ENCODE data around the gene ZNF618. TPM values are rescaled to one million over a fixed set of nuclear protein-coding genes. Genes with fewer than 3 reads are reported as not detected.

ZNF618 gene
- total RNA-seq, 2 donors from 2014 or later = 4.6 to 11.3 TPM

DNA sequence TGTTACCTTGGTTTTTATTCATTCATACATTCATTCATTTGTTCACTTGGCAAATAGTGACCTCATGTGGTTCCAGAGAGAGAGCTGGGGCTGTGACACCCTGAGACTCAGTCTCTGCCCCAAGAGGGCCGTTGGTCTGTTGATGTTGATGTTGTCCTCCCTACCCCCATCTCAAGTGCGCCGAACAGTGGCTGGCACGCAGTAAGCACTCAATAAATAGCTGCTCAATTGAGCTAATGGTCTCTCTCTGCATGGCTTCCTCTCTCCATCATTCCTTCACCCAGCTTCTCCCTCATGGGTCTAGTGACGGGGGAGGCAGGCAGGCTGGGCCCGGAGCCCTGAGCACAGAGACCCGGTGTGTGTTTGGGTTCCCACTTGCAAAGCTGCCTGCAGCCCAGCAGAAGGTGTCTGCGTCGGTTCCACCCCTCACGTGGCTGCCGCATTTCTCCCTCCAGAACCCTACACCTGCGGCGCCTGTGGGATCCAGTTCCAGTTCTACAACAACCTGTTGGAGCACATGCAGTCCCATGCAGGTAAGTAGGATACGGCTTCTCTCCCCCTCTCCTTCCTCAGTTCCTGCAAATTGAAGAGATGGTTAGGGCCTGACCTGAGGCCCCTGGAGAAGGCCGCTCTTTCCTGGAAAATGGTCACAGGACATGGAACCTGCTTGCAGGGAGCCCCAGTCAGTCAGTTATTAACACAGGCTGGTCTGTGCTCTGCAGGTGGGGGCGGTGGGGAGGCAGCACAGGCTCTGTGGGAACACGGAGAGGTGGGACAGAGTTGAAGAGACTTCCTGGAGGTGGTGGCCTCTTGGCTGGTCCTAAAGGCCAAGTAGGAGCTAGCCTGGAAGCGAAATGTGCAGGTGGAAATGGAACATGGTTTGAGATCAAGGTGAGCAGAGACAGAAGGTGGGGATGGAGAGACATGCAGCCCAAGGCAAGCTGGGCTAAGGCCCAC is 160.0 kb downstream of the ZNF618 start:
- Histone ChIP-seq H3K27me3 (replicated peaks; ENCODE audit: insufficient read depth) (no peaks in the 10 kb centered on the region), H3K4me1 (replicated peaks) (no peaks in the 10 kb centered on the region), H3K36me3 (no peaks in the 10 kb centered on the region), H3K27ac (no peak overlapping the region), H3K4me3 (no peak overlapping the region), H3K9me3 (no peaks in the 10 kb centered on the region)
- TF ChIP-seq POLR2AphosphoS5 (IDR thresholded peaks at IDR 0.05) (no peak), POLR2A (IDR thresholded peaks at IDR 0.05) (no peak)
- TF ChIP-seq, protein P1, sequence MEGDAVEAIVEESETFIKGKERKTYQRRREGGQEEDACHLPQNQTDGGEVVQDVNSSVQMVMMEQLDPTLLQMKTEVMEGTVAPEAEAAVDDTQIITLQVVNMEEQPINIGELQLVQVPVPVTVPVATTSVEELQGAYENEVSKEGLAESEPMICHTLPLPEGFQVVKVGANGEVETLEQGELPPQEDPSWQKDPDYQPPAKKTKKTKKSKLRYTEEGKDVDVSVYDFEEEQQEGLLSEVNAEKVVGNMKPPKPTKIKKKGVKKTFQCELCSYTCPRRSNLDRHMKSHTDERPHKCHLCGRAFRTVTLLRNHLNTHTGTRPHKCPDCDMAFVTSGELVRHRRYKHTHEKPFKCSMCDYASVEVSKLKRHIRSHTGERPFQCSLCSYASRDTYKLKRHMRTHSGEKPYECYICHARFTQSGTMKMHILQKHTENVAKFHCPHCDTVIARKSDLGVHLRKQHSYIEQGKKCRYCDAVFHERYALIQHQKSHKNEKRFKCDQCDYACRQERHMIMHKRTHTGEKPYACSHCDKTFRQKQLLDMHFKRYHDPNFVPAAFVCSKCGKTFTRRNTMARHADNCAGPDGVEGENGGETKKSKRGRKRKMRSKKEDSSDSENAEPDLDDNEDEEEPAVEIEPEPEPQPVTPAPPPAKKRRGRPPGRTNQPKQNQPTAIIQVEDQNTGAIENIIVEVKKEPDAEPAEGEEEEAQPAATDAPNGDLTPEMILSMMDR (IDR thresholded peaks at IDR 0.05) = no peak
- WGBS = 95% methylated on average over 18 of the region's 18 CpGs
- DNase-seq (ENCODE audit: low spot score) = peak; percentile 3
- intact Hi-C loops (cut with DNase I) = loop anchor here (10.0 kb wide), 1 partner anchor 351 kb away; no protein-coding TSS in a partner anchor

DNA sequence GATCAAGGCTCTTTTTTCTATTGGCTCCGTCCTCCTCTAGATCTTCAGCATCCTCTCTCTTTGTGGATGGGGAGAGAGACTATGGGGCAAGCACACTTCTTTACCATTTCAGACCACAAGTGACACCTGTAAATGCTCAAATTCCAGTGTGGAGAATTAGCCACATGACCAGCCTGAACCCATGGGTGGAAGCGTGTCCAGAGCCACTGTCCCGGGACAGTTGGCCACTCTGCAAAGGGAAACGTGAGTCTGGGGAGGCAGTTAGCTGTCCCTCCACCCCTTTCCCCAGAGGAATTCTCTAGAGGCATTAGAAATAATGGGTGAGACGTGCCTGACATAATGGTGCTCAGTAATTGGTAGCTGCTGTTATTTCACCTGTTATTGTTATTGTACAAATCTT is 161.1 kb downstream of the ZNF618 start:
- Histone ChIP-seq H3K4me3 (no peak overlapping the region), H3K27me3 (replicated peaks; ENCODE audit: insufficient read depth) (no peaks in the 10 kb centered on the region), H3K36me3 (no peaks in the 10 kb centered on the region), H3K27ac (no peak overlapping the region), H3K9me3 (no peaks in the 10 kb centered on the region), H3K4me1 (replicated peaks) (no peaks in the 10 kb centered on the region)
- WGBS = 89% methylated on average over 5 of the region's 5 CpGs
- TF ChIP-seq POLR2A (IDR thresholded peaks at IDR 0.05) (no peak), POLR2AphosphoS5 (IDR thresholded peaks at IDR 0.05) (no peak)
- TF ChIP-seq, protein P1 (IDR thresholded peaks at IDR 0.05) = no peak
- intact Hi-C loops (cut with DNase I) = loop anchor here (10.0 kb wide), 1 partner anchor 352 kb away; no protein-coding TSS in a partner anchor
- peak; percentile 1 for DNase-seq (ENCODE audit: low spot score)

DNA sequence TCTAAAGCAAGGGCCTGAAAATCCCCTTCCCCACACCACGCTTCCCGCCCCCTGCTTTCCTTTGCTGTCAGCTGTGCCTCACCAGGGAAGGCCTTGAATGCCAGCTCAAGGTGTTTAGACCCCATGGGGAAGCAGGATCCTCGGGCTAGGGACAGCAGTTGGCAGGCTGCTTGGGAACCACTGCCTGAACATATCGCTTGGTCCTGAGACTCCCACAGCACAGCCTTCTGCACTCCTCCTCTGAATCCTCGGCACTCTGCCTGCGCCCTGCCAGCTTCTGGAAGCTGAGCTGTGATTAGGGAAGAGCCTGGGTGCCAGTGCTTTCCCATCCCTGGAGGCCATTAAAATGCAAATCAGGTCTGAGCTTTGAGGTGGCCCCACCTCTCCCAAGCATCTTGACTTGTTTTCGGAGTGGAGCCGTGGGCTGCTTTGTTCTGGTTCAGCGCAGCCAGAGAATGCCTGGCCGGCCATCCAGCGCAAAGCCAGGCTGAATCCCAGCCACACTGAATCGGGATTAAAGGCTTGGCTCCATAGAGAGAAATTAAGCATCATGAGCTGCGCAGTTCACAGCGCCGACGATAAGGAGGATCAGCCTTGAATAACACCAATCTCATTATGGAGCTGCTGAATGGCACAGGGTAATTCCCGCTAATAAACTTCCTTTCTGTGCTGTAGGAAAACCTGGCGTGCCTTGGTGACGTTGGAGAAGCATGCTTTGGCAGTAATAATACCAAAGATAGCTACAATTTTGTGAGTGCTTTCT is 162.0 kb downstream of the ZNF618 start:
- Histone ChIP-seq H3K27ac (no peak overlapping the region), H3K27me3 (replicated peaks; ENCODE audit: insufficient read depth) (no peaks in the 10 kb centered on the region), H3K36me3 (no peaks in the 10 kb centered on the region), H3K4me1 (replicated peaks) (no peaks in the 10 kb centered on the region), H3K9me3 (no peaks in the 10 kb centered on the region), H3K4me3 (no peak overlapping the region)
- TF ChIP-seq POLR2A (IDR thresholded peaks at IDR 0.05) (no peak), POLR2AphosphoS5 (IDR thresholded peaks at IDR 0.05) (no peak)
- TF ChIP-seq, protein P1 (IDR thresholded peaks at IDR 0.05) = no peak
- DNase-seq (ENCODE audit: low spot score) = peak; percentile 2
- intact Hi-C loops (cut with DNase I) = loop anchor here (10.0 kb wide), 1 partner anchor 353 kb away; no protein-coding TSS in a partner anchor
- WGBS = 65% methylated on average over 19 of the region's 19 CpGs

DNA sequence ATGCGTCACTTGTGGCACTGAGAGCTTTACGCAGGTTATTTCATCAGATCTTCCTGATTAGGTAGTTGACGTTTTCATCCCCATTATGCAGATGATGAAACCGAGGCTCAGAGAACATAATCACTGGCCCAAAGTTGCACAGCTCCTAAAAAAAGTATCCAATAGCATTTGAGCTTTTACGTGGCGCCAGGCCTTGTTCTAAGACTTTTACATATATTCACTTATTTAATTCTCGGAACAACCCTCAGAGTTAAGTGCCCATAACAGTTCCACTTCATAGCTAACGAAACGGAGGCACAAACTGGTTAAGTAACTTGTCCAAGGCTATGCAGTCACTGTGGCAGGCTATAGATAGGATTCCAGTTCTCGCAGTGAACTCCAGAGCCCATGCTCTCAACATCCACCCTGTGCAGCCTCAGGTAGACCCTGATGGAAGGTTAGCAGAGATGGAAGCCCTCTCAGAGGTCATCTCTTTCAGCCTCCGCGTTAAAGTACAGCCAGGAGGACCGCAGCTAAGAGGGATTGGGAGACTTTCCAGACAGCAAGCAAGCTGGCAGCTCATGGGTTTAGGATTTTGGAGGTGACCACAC is 162.7 kb downstream of the ZNF618 start:
- no peak overlapping the region for H3K4me3 ChIP-seq
- no peaks in the 10 kb centered on the region for H3K27me3 ChIP-seq (replicated peaks; ENCODE audit: insufficient read depth)
- no peak for DNase-seq (ENCODE audit: low spot score)
- TF ChIP-seq POLR2AphosphoS5 (IDR thresholded peaks at IDR 0.05) (no peak), POLR2A (IDR thresholded peaks at IDR 0.05) (no peak)
- TF ChIP-seq, protein P1 (IDR thresholded peaks at IDR 0.05) = no peak
- no peak overlapping the region for H3K27ac ChIP-seq
- intact Hi-C loops (cut with DNase I) = loop anchor here (10.0 kb wide), 1 partner anchor 354 kb away; no protein-coding TSS in a partner anchor
- H3K4me1 ChIP-seq (replicated peaks) = no peaks in the 10 kb centered on the region
- 95% methylated on average over 13 of the region's 13 CpGs for WGBS
- no peaks in the 10 kb centered on the region for H3K9me3 ChIP-seq
- no peaks in the 10 kb centered on the region for H3K36me3 ChIP-seq

Data from prostate gland (tissue), 2 donors.